B cell (primary cell): ENCODE measurements around the gene SLC15A2. TPM values are rescaled to one million over a fixed set of nuclear protein-coding genes. Genes with fewer than 3 reads are reported as not detected.

Experiments
- ATAC-seq: fragments of 200-7000 bp; cut with Tn5 transposase; one replicate; pipeline ENCODE4 v1.10.0; 2021; ENCODE audit warnings: low read depth, mild to moderate bottlenecking, moderate number of reproducible peaks, moderate library complexity
- CTCF ChIA-PET: fragments of 350-600 bp; sonication (Branson Sonifier 250); formaldehyde crosslinking; loops from one replicate; lab custom pipeline; 2021; ENCODE audit warnings: antibody characterized with exemption, inconsistent platforms; lab: Charles Lee
- POLR2A ChIA-PET: fragments of 350-600 bp; sonication (Branson Sonifier 250); formaldehyde crosslinking; loops from one replicate; lab custom pipeline; 2021; ENCODE audit warnings: antibody characterized with exemption; lab: Charles Lee
- DNase-seq: peaks from one replicate; pipeline ENCODE4 v3.0.0; 2013
- H2AFZ ChIP-seq: 2 replicates; pipeline ENCODE4 v1.6.1; 2012; ENCODE audit warnings: mild to moderate bottlenecking, low read depth, low read length; ENCODE audit not compliant: insufficient read depth, poor library complexity, severe bottlenecking
- H3K27ac ChIP-seq, 2 donors: 1 replicate in 1 of 2; 2 replicates in 1 of 2; pipeline ENCODE4 v1.5.1; 2012 to 2013; ENCODE audit warnings: low read length in 2 of 2, mild to moderate bottlenecking in 2 of 2, moderate library complexity in 1 of 2
- H3K27me3 ChIP-seq, 4 experiments: fragments of 200-600 bp in 1 of 4; sonication (generic) in 1 of 4; replicated peaks in 1 of 4; 1 replicate in 2 of 4; 2 replicates in 2 of 4; pipeline versions ENCODE4 v1.6.1 to v1.7.0; 2013 to 2016; ENCODE audit warnings: low read length in 3 of 4, mild to moderate bottlenecking in 2 of 4, mixed read lengths in 1 of 4, moderate library complexity in 1 of 4; ENCODE audit not compliant: insufficient read depth in 4 of 4, control insufficient read depth in 3 of 4; ENCODE audit errors: control extremely low read depth in 1 of 4
- H3K36me3 ChIP-seq, 2 experiments: replicated peaks in 1 of 2; 1 replicate in 1 of 2; 2 replicates in 1 of 2; pipeline versions ENCODE4 v1.6.1 to v1.7.1; 2013; ENCODE audit warnings: low read length in 1 of 2; ENCODE audit not compliant: insufficient read depth in 2 of 2, control insufficient read depth in 1 of 2; ENCODE audit errors: control extremely low read depth in 1 of 2, extremely low read depth in 1 of 2
- H3K4me1 ChIP-seq, 2 donors: fragments of 200-600 bp in 1 of 2; sonication (generic) in 1 of 2; 1 replicate in 1 of 2; 2 replicates in 1 of 2; pipeline versions ENCODE4 v1.5.1 to v1.6.1; 2013 to 2017; ENCODE audit warnings: low read length in 2 of 2; ENCODE audit not compliant: control insufficient read depth in 2 of 2, insufficient read depth in 2 of 2
- H3K4me2 ChIP-seq: replicated peaks from 2 replicates; pipeline ENCODE3; 2012; ENCODE audit warnings: mild to moderate bottlenecking, low read depth, low read length; ENCODE audit not compliant: poor library complexity, severe bottlenecking
- H3K4me3 ChIP-seq, 5 experiments: fragments of 200-600 bp in 1 of 5; sonication (generic) in 1 of 5; 1 replicate in 3 of 5; 2 replicates in 2 of 5; pipeline versions ENCODE4 v1.5.1 to v1.7.0; 2011 to 2016; ENCODE audit warnings: low read length in 4 of 5, mild to moderate bottlenecking in 4 of 5, low read depth in 2 of 5, control low read depth in 1 of 5, moderate library complexity in 1 of 5; ENCODE audit not compliant: insufficient read depth in 1 of 5; ENCODE audit errors: control extremely low read depth in 1 of 5, extremely low read depth in 1 of 5
- H3K79me2 ChIP-seq: fragments of 200-600 bp; sonication (generic); one replicate; pipeline ENCODE4 v1.6.0; 2016; ENCODE audit warnings: low read length; ENCODE audit not compliant: control insufficient read depth, insufficient read depth
- H3K9ac ChIP-seq: fragments of 200-600 bp; sonication (generic); 2 replicates; pipeline ENCODE4 v1.6.1; 2017; ENCODE audit warnings: mild to moderate bottlenecking, low read length, moderate library complexity
- H3K9me3 ChIP-seq, 3 donors: one replicate each; pipeline versions ENCODE4 v1.6.1 to v1.7.1; 2013; ENCODE audit warnings: low read length in 2 of 3; ENCODE audit not compliant: control insufficient read depth in 2 of 3, insufficient read depth in 1 of 3; ENCODE audit errors: control extremely low read depth in 1 of 3
- H4K20me1 ChIP-seq: 2 replicates; pipeline ENCODE4 v1.6.0; 2012; ENCODE audit warnings: mild to moderate bottlenecking, low read length; ENCODE audit not compliant: insufficient read depth, control insufficient read depth, poor library complexity, severe bottlenecking
- H3K27ac Mint-ChIP-seq: one replicate; pipeline ENCODE4 v1.8.0; 2021; ENCODE audit warnings: mixed read lengths
- H3K27me3 Mint-ChIP-seq: one replicate; pipeline ENCODE4 v1.8.0; 2021; ENCODE audit warnings: mixed read lengths
- H3K4me1 Mint-ChIP-seq: one replicate; pipeline ENCODE4 v1.8.0; 2021; ENCODE audit warnings: mixed read lengths
- H3K4me3 Mint-ChIP-seq: one replicate; pipeline ENCODE4 v1.8.0; 2021; ENCODE audit warnings: mixed read lengths
- H3K9me3 Mint-ChIP-seq: one replicate; pipeline ENCODE4 v1.8.0; 2022; ENCODE audit warnings: mixed read lengths; ENCODE audit not compliant: insufficient read depth
- EZH2 ChIP-seq: IDR thresholded peaks from 2 replicates; pipeline ENCODE4 v1.6.1; 2012; ENCODE audit warnings: borderline replicate concordance, low read depth, mild to moderate bottlenecking, moderate library complexity, low read length; ENCODE audit not compliant: insufficient read depth, poor library complexity, severe bottlenecking
- WGBS: methylation state at CpG from one replicate; pipeline ENCODE4 v1.1.5; 2013; ENCODE audit warnings: missing lambda C conversion rate; ENCODE audit not compliant: insufficient coverage; 5-methylcytosine and 5-hydroxymethylcytosine counted together
- intact Hi-C: fragments of 100-400 bp; cut with micrococcal nuclease; formaldehyde crosslinking; loops from one replicate; pipeline ENCODE4 v1.10.0; 2022
- polyA plus RNA-seq: library from polyadenylated mRNA; depleted of rRNA; stranded (reverse); fragments of >200 nt; gene quantifications from 2 replicates; pipeline ENCODE4 v1.2.3, GENCODE V29; 2012
- total RNA-seq, 2 donors: library from RNA; stranded (reverse); fragments of 120-200 nt in 1 of 2; gene quantifications; 1 replicate in 1 of 2; 2 replicates in 1 of 2; pipeline versions ENCODE4 v1.2.3 to v1.2.4, GENCODE V29; 2013 to 2022
- TF ChIP-seq, protein P1 (sequence below): fragments of 200-600 bp; IDR thresholded peaks from one replicate; pipeline ENCODE4 v1.8.0; 2022; ENCODE audit warnings: antibody characterized with exemption, mild to moderate bottlenecking

Gene SLC15A2
- total and polyA plus RNA-seq, 2 donors (not counting 1 experiment from before 2014, with no cell fraction given), result 13.1 to 16.9 TPM

DNA sequence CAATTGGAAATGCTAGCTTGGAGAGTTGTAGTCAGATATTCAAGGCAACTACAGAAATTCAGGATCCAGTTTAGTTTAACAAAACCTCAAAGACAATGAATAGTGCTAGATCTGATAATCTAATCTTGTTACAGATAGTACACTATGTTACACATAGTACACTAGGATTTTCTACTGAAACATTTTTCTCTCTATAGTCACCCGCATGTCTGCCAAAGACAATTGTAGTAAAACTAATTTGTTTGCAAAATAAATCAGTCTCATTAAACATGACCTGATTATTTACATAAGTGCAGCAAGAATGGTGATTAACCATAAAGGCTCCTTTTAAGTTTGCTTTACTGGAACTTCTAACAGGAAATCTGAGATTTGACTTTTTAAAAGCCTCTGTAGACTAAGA, 75.8 kb downstream of the SLC15A2 start:
- no peaks in the 10 kb centered on the region for H3K79me2 ChIP-seq
- Mint-ChIP-seq H3K4me1 (peaks cover 10% of the 10 kb centered on the region), H3K4me3 (no peak overlapping the region), H3K27ac (no peak overlapping the region), H3K27me3 (no peaks in the 10 kb centered on the region), H3K9me3 (peaks cover 3% of the 10 kb centered on the region)
- no peak overlapping the region for H3K27ac ChIP-seq
- H4K20me1 ChIP-seq, result no peaks in the 10 kb centered on the region
- no peak overlapping the region for H3K4me2 ChIP-seq
- no peak for DNase-seq
- H3K36me3 ChIP-seq, result peaks cover 0 to 6% of the 10 kb centered on the region in 2 experiments
- ChIA-PET POLR2A (no interaction called here), CTCF (interaction anchor here (1.5 kb wide), 1 partner anchor 26 kb away, joined by 3 read pairs; no protein-coding TSS in a partner anchor)
- no peaks in the 10 kb centered on the region for H3K27me3 ChIP-seq
- no peak overlapping the region for H3K4me3 ChIP-seq
- no CpG with 5 or more reads among the region's 1 CpG for WGBS
- peaks cover 0 to 6% (median 4%) of the 10 kb centered on the region in 3 donors for H3K9me3 ChIP-seq
- no peak overlapping the region for H3K9ac ChIP-seq
- intact Hi-C loops, result no loop called here
- no peak overlapping the region for H2AFZ ChIP-seq
- no peak for ATAC-seq
- H3K4me1 ChIP-seq, result no peaks in the 10 kb centered on the region
- TF ChIP-seq, protein P1, sequence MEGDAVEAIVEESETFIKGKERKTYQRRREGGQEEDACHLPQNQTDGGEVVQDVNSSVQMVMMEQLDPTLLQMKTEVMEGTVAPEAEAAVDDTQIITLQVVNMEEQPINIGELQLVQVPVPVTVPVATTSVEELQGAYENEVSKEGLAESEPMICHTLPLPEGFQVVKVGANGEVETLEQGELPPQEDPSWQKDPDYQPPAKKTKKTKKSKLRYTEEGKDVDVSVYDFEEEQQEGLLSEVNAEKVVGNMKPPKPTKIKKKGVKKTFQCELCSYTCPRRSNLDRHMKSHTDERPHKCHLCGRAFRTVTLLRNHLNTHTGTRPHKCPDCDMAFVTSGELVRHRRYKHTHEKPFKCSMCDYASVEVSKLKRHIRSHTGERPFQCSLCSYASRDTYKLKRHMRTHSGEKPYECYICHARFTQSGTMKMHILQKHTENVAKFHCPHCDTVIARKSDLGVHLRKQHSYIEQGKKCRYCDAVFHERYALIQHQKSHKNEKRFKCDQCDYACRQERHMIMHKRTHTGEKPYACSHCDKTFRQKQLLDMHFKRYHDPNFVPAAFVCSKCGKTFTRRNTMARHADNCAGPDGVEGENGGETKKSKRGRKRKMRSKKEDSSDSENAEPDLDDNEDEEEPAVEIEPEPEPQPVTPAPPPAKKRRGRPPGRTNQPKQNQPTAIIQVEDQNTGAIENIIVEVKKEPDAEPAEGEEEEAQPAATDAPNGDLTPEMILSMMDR, result no peak
- TF ChIP-seq EZH2, result no peak

DNA sequence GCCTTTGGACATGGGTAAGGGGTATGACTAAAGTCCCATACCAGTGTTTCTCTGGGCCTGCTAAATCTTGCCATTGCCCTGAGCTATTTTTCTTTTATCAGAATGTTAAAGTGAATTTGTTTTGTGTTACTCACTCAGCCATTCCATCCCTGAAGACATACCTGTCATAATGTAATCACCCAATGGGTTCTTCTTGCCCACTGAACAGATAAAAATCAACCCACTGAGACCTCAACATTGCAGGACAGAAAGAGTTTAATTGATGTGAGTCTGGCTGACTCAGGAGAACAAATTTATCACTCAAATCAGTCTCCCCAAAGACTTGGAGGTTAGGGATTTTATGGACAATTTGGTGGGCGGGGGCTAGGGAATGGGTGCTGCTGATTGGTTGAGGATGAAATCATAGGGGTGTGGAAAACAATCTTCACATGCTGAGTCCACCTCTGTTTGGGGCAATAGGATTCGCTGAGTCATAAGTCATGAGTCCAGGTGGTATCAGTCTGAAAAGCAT, 80.5 kb downstream of the SLC15A2 start:
- ATAC-seq, result no peak
- H3K27ac Mint-ChIP-seq, result no peak overlapping the region
- no peak overlapping the region for H2AFZ ChIP-seq
- no peak overlapping the region for H3K4me3 Mint-ChIP-seq
- no peak overlapping the region for H3K27ac ChIP-seq
- peaks cover 17% of the 10 kb centered on the region for H3K4me1 Mint-ChIP-seq
- no peak for TF ChIP-seq EZH2
- TF ChIP-seq, protein P1, result no peak
- peaks cover 2% of the 10 kb centered on the region for H3K9me3 Mint-ChIP-seq
- peaks cover 0 to 1% of the 10 kb centered on the region in 2 donors for H3K4me1 ChIP-seq
- no peaks in the 10 kb centered on the region for H3K27me3 Mint-ChIP-seq
- H3K27me3 ChIP-seq, result no peaks in the 10 kb centered on the region
- H3K4me2 ChIP-seq, result no peak overlapping the region
- intact Hi-C loops, result no loop called here
- H4K20me1 ChIP-seq, result no peaks in the 10 kb centered on the region
- peaks cover 3 to 6% of the 10 kb centered on the region in 2 experiments for H3K36me3 ChIP-seq
- no peak for DNase-seq
- ChIA-PET POLR2A (no interaction called here), CTCF (interaction anchor here (0.6 to 2.7 kb wide), 2 partner anchors 242 to 284 kb away, joined by 4 to 18 read pairs; no protein-coding TSS in a partner anchor)
- peaks cover 0 to 9% (median 6%) of the 10 kb centered on the region in 3 donors for H3K9me3 ChIP-seq
- H3K4me3 ChIP-seq, result no peak overlapping the region
- no peaks in the 10 kb centered on the region for H3K79me2 ChIP-seq
- no CpG with 5 or more reads among the region's 2 CpGs for whole genome bisulfite sequencing
- no peak overlapping the region for H3K9ac ChIP-seq
